ENCODE measurements around the gene MRPL14. TPM values are rescaled to one million over a fixed set of nuclear protein-coding genes. Genes with fewer than 3 reads are reported as not detected.

MRPL14 gene
- total RNA-seq, 3 donors from 2014 or later: 24.6 to 55.7 (median 30.4) TPM

DNA sequence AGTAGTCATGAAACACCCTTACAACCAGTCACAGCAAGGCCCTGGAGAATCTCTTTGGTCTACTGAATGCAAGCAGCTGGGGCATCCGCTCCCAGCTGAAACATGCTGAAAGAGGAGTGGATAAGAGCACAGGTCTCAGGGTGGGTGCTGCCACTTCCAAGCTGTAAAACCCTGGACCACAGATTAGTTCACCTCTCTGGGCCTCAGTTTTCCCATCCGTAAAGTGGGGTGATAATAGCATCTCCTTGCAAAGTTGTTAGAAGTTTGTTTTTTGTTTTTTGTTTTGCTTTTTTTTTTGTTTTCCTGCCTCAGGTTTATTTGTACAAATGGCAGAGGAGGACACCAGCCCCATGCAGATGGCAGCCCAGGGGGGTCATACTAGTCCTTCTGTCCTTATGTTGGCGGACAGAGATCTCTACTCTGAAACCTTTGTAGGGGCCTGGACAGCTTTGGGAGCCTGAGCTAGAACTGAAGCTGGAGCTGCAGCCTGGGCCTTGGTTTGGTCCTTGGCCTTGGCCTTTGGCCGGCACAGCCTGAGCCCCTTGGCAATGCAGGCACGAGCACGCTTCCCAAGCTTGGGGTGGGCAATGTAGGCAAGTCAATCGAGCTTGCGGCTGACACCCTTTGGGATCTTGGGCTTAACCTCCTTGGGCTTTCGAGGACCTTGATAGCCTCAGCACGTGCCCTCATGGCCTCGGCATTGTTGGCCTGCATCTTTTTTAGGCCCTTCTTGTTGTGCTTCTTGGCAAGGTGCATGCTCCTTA, 38.2 kb downstream of the MRPL14 start:
- Histone ChIP-seq H3K27me3 (no peaks in the 10 kb centered on the region), H3K36me3 (no peaks in the 10 kb centered on the region), H3K9me3 (no peaks in the 10 kb centered on the region), H3K4me1 (no peaks in the 10 kb centered on the region), H3K27ac (no peak overlapping the region), H3K4me3 (no peak overlapping the region)
- TF ChIP-seq, protein P1, sequence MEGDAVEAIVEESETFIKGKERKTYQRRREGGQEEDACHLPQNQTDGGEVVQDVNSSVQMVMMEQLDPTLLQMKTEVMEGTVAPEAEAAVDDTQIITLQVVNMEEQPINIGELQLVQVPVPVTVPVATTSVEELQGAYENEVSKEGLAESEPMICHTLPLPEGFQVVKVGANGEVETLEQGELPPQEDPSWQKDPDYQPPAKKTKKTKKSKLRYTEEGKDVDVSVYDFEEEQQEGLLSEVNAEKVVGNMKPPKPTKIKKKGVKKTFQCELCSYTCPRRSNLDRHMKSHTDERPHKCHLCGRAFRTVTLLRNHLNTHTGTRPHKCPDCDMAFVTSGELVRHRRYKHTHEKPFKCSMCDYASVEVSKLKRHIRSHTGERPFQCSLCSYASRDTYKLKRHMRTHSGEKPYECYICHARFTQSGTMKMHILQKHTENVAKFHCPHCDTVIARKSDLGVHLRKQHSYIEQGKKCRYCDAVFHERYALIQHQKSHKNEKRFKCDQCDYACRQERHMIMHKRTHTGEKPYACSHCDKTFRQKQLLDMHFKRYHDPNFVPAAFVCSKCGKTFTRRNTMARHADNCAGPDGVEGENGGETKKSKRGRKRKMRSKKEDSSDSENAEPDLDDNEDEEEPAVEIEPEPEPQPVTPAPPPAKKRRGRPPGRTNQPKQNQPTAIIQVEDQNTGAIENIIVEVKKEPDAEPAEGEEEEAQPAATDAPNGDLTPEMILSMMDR (IDR thresholded peaks at IDR 0.05): no peak
- TF ChIP-seq POLR2A (IDR thresholded peaks at IDR 0.05) (no peak), POLR2AphosphoS5 (IDR thresholded peaks at IDR 0.05) (no peak)
- intact Hi-C loops (cut with DNase I; ENCODE audit: low total_unique reads): no loop called here
- no peak for DNase-seq (ENCODE audit: low spot score in 2 of 2)

DNA sequence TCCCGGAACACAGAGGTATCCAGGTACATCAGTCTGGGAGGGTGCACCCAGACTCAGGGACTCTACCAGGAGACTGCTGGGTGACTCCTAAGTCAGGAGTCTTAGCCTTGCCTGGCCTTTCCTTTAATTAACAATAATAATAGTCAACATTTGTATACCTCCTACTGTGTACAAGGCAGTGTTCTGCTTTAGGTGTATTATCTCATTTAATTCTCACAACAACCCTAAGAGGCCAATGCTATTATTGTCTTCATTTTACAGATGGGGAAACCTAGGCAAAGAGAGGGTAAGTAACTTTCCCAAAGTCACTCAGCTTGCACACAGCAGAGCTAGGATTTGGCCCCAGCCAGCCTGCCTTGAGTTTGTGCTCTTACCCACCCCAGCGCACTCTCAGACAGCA, 39.6 kb downstream of the MRPL14 start:
- Histone ChIP-seq H3K4me3 (no peak overlapping the region), H3K9me3 (no peaks in the 10 kb centered on the region), H3K27ac (no peak overlapping the region), H3K27me3 (no peaks in the 10 kb centered on the region), H3K4me1 (no peaks in the 10 kb centered on the region), H3K36me3 (no peaks in the 10 kb centered on the region)
- DNase-seq (ENCODE audit: low spot score in 2 of 2): no peak
- TF ChIP-seq POLR2AphosphoS5 (IDR thresholded peaks at IDR 0.05): no peak
- TF ChIP-seq, protein P1 (IDR thresholded peaks at IDR 0.05): no peak
- intact Hi-C loops (cut with DNase I; ENCODE audit: low total_unique reads): no loop called here

DNA sequence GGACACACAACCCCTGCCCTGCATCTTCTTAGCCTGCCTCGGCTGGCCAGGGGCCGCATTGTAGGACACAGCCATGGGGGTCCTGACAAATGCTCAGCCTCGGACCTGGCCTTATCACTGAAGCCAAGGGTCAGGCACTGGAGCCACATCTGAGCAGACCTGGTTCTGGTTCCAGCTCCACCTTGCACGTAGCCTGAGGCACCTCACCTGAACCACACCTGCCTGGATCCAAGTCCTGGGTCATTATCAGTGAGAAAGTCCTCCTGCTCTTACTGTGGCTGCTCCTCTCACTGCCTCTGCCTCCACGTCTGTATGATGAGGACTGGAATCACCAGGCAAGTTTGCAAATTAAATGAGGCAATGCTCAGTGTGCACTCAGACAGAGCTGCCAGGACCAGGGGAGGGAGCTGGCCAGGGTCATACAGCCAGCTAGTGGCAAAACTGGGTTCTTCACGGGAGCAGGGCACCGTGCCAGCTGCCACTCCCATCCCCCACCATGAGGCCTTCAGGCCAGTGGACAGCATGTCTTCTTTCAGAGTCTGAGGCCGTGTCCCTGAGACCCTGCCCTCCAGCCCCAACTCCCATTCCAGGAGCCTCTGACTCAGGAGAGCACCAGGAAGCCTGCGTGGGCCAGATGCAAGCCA, 40.2 kb downstream of the MRPL14 start:
- Histone ChIP-seq H3K9me3 (no peaks in the 10 kb centered on the region), H3K4me3 (no peak overlapping the region), H3K27ac (peak overlapping the region in 1 of 2 donors; percentile 1), H3K36me3 (no peaks in the 10 kb centered on the region), H3K27me3 (no peaks in the 10 kb centered on the region), H3K4me1 (no peaks in the 10 kb centered on the region)
- intact Hi-C loops (cut with DNase I; ENCODE audit: low total_unique reads): no loop called here
- peak in 1 of 2 donors; percentile 69 for DNase-seq (ENCODE audit: low spot score in 2 of 2)
- TF ChIP-seq POLR2AphosphoS5 (IDR thresholded peaks at IDR 0.05) (no peak), POLR2A (IDR thresholded peaks at IDR 0.05) (no peak)
- TF ChIP-seq, protein P1 (IDR thresholded peaks at IDR 0.05): no peak

DNA sequence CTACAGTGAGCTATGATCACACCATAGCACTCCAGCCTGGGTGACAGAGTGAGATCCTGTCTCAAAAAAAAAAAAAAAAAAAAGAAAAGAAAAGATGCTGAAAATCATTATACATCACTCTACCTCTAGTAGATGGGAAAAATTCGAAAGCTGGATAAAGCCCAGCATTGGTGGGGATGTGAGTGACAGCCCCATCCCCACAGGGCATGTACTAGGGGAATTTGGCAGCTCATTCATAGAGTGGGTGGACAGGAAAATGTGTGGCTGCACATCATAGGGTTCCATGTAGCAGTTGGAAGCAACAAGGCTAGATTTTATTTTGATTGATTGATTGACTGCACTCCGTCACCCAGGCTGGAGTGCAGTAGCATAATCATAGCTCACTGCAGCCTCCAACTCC, 42.0 kb downstream of the MRPL14 start:
- no peaks in the 10 kb centered on the region for H3K36me3 ChIP-seq

More for the DNA sequence above, 42.0 kb downstream of the MRPL14 start:
- no peak for DNase-seq (ENCODE audit: low spot score in 2 of 2)
- no peak overlapping the region for H3K27ac ChIP-seq
- H3K27me3 ChIP-seq: no peaks in the 10 kb centered on the region
- TF ChIP-seq, protein P1 (IDR thresholded peaks at IDR 0.05): no peak
- TF ChIP-seq POLR2A (IDR thresholded peaks at IDR 0.05): no peak
- TF ChIP-seq POLR2AphosphoS5 (IDR thresholded peaks at IDR 0.05): no peak
- no peaks in the 10 kb centered on the region for H3K9me3 ChIP-seq
- intact Hi-C loops (cut with DNase I; ENCODE audit: low total_unique reads): no loop called here
- H3K4me1 ChIP-seq: no peaks in the 10 kb centered on the region
- no peak overlapping the region for H3K4me3 ChIP-seq
